H1 (cell line): ENCODE measurements around the gene MGAT4D. TPM values are rescaled to one million over a fixed set of nuclear protein-coding genes. Genes with fewer than 3 reads are reported as not detected.

Source experiments
- CTCF ChIA-PET: fragments of 300-600 bp; sonication (Branson Sonifier 250); formaldehyde crosslinking; loops from one replicate; lab custom pipeline; 2021; ENCODE audit not compliant: partially characterized antibody; lab: Charles Lee
- POLR2A ChIA-PET: fragments of 300-600 bp; sonication (Branson Sonifier 250); formaldehyde crosslinking; loops from one replicate; lab custom pipeline; 2021; ENCODE audit warnings: inconsistent platforms; ENCODE audit not compliant: partially characterized antibody; lab: Charles Lee
- DNase-seq, 2 experiments: peaks; one replicate each; pipeline versions ENCODE4 v3.0.0 to v3.0.0-alpha.2; 2010 to 2022; ENCODE audit warnings: low spot score in 2 of 2, low read depth in 1 of 2, mixed read lengths in 1 of 2
- FAIRE-seq: peaks from 2 replicates; lab custom pipeline; 2011; peaks lifted over from hg19 to GRCh38; lab: Jason Lieb, UNC
- H2AFZ ChIP-seq: 2 replicates; pipeline ENCODE4 v1.8.1; 2012; ENCODE audit warnings: low read length, inconsistent platforms
- H2AK5ac ChIP-seq: 2 replicates; pipeline ENCODE4 v1.6.1; 2013; ENCODE audit warnings: low read depth, low read length
- H2BK120ac ChIP-seq: replicated peaks from 2 replicates; pipeline ENCODE3; 2013; ENCODE audit warnings: low read depth, low read length, inconsistent platforms
- H2BK12ac ChIP-seq: 2 replicates; pipeline ENCODE4 v1.6.1; 2013; ENCODE audit warnings: low read depth, low read length
- H2BK15ac ChIP-seq: 2 replicates; pipeline ENCODE4 v1.6.1; 2013; ENCODE audit warnings: low read length
- H2BK20ac ChIP-seq: 2 replicates; pipeline ENCODE4 v1.6.1; 2013; ENCODE audit warnings: low read length
- H2BK5ac ChIP-seq: 2 replicates; pipeline ENCODE4 v1.6.1; 2013; ENCODE audit warnings: low read depth, low read length
- H3K14ac ChIP-seq: 2 replicates; pipeline ENCODE4 v1.6.1; 2013; ENCODE audit warnings: inconsistent platforms; ENCODE audit not compliant: insufficient read length
- H3K18ac ChIP-seq: 2 replicates; pipeline ENCODE4 v1.6.1; 2013; ENCODE audit warnings: low read length; ENCODE audit errors: extremely low read depth
- H3K23ac ChIP-seq: 2 replicates; pipeline ENCODE4 v1.6.1; 2013; ENCODE audit warnings: inconsistent platforms; ENCODE audit not compliant: insufficient read length
- H3K23me2 ChIP-seq: 2 replicates; pipeline ENCODE4 v1.6.1; 2013; ENCODE audit warnings: low read depth, low read length
- H3K27ac ChIP-seq: 2 replicates; pipeline ENCODE4 v1.6.1; 2011; ENCODE audit warnings: low read depth, low read length, inconsistent platforms
- H3K27me3 ChIP-seq, 4 experiments: replicated peaks in 1 of 4; 1 replicate in 1 of 4; 2 replicates in 3 of 4; pipeline versions ENCODE4 v1.6.1 to v1.8.1; 2011 to 2013; ENCODE audit warnings: low read length in 3 of 4, mild to moderate bottlenecking in 3 of 4, inconsistent platforms in 2 of 4, mixed read lengths in 2 of 4, moderate library complexity in 1 of 4; ENCODE audit not compliant: control insufficient read depth in 3 of 4, insufficient read depth in 3 of 4; ENCODE audit errors: extremely low read depth in 1 of 4
- H3K36me3 ChIP-seq, 4 experiments: 2 replicates each; pipeline versions ENCODE4 v1.6.1 to v1.8.1; 2011 to 2013; ENCODE audit warnings: mild to moderate bottlenecking in 4 of 4, low read length in 3 of 4, moderate library complexity in 2 of 4, control low read depth in 1 of 4, inconsistent platforms in 1 of 4; ENCODE audit not compliant: insufficient read depth in 4 of 4, control insufficient read depth in 2 of 4
- H3K4ac ChIP-seq: replicated peaks from 2 replicates; pipeline ENCODE3; 2013; ENCODE audit warnings: low read length, low read depth, mixed read lengths, inconsistent platforms; ENCODE audit not compliant: insufficient read length
- H3K4me1 ChIP-seq, 4 experiments: replicated peaks in 1 of 4; 1 replicate in 1 of 4; 2 replicates in 3 of 4; pipeline versions ENCODE4 v1.6.1 to v1.8.1; 2011 to 2013; ENCODE audit warnings: low read length in 3 of 4, inconsistent platforms in 2 of 4, mixed read lengths in 1 of 4; ENCODE audit not compliant: insufficient read depth in 4 of 4, control insufficient read depth in 3 of 4
- H3K4me2 ChIP-seq, 2 experiments: 2 replicates each; pipeline versions ENCODE4 v1.6.1 to v1.8.1; 2011 to 2013; ENCODE audit warnings: low read depth in 2 of 2, low read length in 2 of 2, control low read depth in 1 of 2, inconsistent platforms in 1 of 2, mild to moderate bottlenecking in 1 of 2; ENCODE audit not compliant: insufficient read depth in 1 of 2
- H3K4me3 ChIP-seq, 4 experiments: fragments of 200-600, 300-600 bp in 1 of 4; sonication (generic), shearing (Covaris generic), sonication (Bioruptor Twin) in 1 of 4; 2 replicates each; pipeline versions ENCODE4 v1.5.1 to v1.8.1; 2011 to 2016; ENCODE audit warnings: low read length in 4 of 4, low read depth in 3 of 4, control low read depth in 2 of 4, inconsistent platforms in 2 of 4, mild to moderate bottlenecking in 2 of 4, mixed read lengths in 1 of 4, moderate library complexity in 1 of 4; ENCODE audit not compliant: insufficient read depth in 2 of 4; ENCODE audit errors: extremely low read depth in 1 of 4
- H3K56ac ChIP-seq: replicated peaks from 2 replicates; pipeline ENCODE3; 2013; ENCODE audit warnings: low read depth, mild to moderate bottlenecking, mixed read lengths, low read length, inconsistent platforms; ENCODE audit not compliant: insufficient read length
- H3K79me1 ChIP-seq: 2 replicates; pipeline ENCODE4 v1.6.1; 2013; ENCODE audit warnings: low read depth, low read length, control low read depth
- H3K79me2 ChIP-seq, 2 experiments: 2 replicates each; pipeline versions ENCODE4 v1.6.1 to v1.8.1; 2012 to 2013; ENCODE audit warnings: low read length in 2 of 2, mild to moderate bottlenecking in 2 of 2, inconsistent platforms in 1 of 2; ENCODE audit not compliant: insufficient read depth in 2 of 2, control insufficient read depth in 1 of 2
- H3K9ac ChIP-seq, 4 experiments: replicated peaks in 1 of 4; 1 replicate in 1 of 4; 2 replicates in 3 of 4; pipeline versions ENCODE4 v1.6.1 to v1.8.1; 2011 to 2013; ENCODE audit warnings: low read depth in 3 of 4, low read length in 3 of 4, control low read depth in 2 of 4, mild to moderate bottlenecking in 2 of 4, moderate library complexity in 2 of 4, inconsistent platforms in 1 of 4; ENCODE audit errors: extremely low read depth in 1 of 4
- H3K9me3 ChIP-seq, 2 experiments: 2 replicates each; pipeline versions ENCODE4 v1.6.1 to v1.8.1; 2012 to 2013; ENCODE audit warnings: mild to moderate bottlenecking in 2 of 2, moderate library complexity in 2 of 2, control low read depth in 1 of 2, inconsistent platforms in 1 of 2, low read depth in 1 of 2, low read length in 1 of 2, mixed read lengths in 1 of 2; ENCODE audit not compliant: insufficient read depth in 2 of 2
- H4K20me1 ChIP-seq, 2 experiments: replicated peaks in 1 of 2; 2 replicates each; pipeline versions ENCODE3 to v1.8.1; 2011 to 2013; ENCODE audit warnings: inconsistent platforms in 2 of 2, low read length in 2 of 2, mild to moderate bottlenecking in 1 of 2; ENCODE audit not compliant: insufficient read depth in 2 of 2, control insufficient read depth in 1 of 2
- H4K5ac ChIP-seq: 2 replicates; pipeline ENCODE4 v1.6.1; 2013; ENCODE audit warnings: low read length, low read depth, mixed read lengths, inconsistent platforms; ENCODE audit not compliant: insufficient read length
- H4K8ac ChIP-seq: 2 replicates; pipeline ENCODE4 v1.8.0; 2013; ENCODE audit warnings: mild to moderate bottlenecking, moderate library complexity, low read length, inconsistent platforms; ENCODE audit not compliant: insufficient read depth; ENCODE audit errors: extremely low read depth
- H4K91ac ChIP-seq: replicated peaks from 2 replicates; pipeline ENCODE3; 2013; ENCODE audit warnings: low read length, mixed read lengths, inconsistent platforms; ENCODE audit not compliant: insufficient read length
- CHD1 ChIP-seq: IDR thresholded peaks from 2 replicates; pipeline ENCODE4 v1.6.1; 2012; ENCODE audit warnings: low read depth, low read length, improper control_type of control experiment
- NANOG ChIP-seq: IDR thresholded peaks from 2 replicates; pipeline ENCODE4 v1.6.1; 2011; ENCODE audit warnings: low read length, low read depth, mild to moderate bottlenecking, inconsistent platforms; ENCODE audit not compliant: insufficient read depth, poor library complexity, severe bottlenecking
- YY1 ChIP-seq: IDR thresholded peaks from 2 replicates; pipeline ENCODE4 v1.6.1; 2011; ENCODE audit warnings: low read depth, mild to moderate bottlenecking, low read length
- WGBS, 2 experiments: shearing (Covaris generic) in 1 of 2; methylation state at CpG; one replicate each; pipeline versions ENCODE4 v1.1.6 to v1.1.7; 2013 to 2015; ENCODE audit warnings: low lambda C conversion rate in 2 of 2, mixed read lengths in 2 of 2, inconsistent platforms in 1 of 2, low coverage in 1 of 2, missing lambda C conversion rate in 1 of 2; ENCODE audit not compliant: insufficient replicate concordance in 2 of 2, insufficient coverage in 1 of 2, insufficient read length in 1 of 2; ENCODE audit errors: extremely low coverage in 1 of 2, missing lambda C conversion rate in 1 of 2; 5-methylcytosine and 5-hydroxymethylcytosine counted together
- polyA plus RNA-seq, 7 experiments: library from polyadenylated mRNA; depleted of rRNA in 3 of 7; stranded (reverse) in 5 of 7; unstranded in 2 of 7; fragments of >200 nt in 5 of 7; fragments of 200-250 nt in 2 of 7; gene quantifications; 1 replicate in 5 of 7; 2 replicates in 1 of 7; 4 replicates in 1 of 7; pipeline versions ENCODE4 v1.2.1 to v1.2.3, GENCODE V29; 2011 to 2013; ENCODE audit warnings: missing spikeins in 2 of 7, mixed read lengths in 2 of 7
- total RNA-seq: library from RNA; stranded (reverse); fragmentation: NEBNext Ultra II Directional; extraction: Animal tissue kit (Norgen Biotek cat#: 25700); gene quantifications from 2 replicates; pipeline ENCODE4 v1.2.1, GENCODE V29; 2021

MGAT4D gene
- total and polyA plus RNA-seq, 2 of the 8 experiments (the other 6 are each of a cell fraction or from before 2014, with no cell fraction given): not detected

- WGBS, 2 experiments: 94% methylated on average over 1 of the region's 1 CpG; no CpG with 5 or more reads in 1 of the 2 experiments
- POLR2A ChIA-PET: no interaction called here
- no peak overlapping the region for H3K27ac ChIP-seq
Observed at GRCh38 chr4:140408974-140409373, 89.1 kb downstream of the MGAT4D start.

More at GRCh38 chr4:140408974-140409373, 89.1 kb downstream of the MGAT4D start:
- Histone ChIP-seq H2AK5ac (no peak overlapping the region), H2BK120ac (no peak overlapping the region), H3K4me1 (no peaks in the 10 kb centered on the region), H3K23me2 (no peaks in the 10 kb centered on the region), H3K4me3 (no peak overlapping the region), H4K5ac (no peak overlapping the region), H3K27me3 (no peaks in the 10 kb centered on the region)
- TF ChIP-seq CHD1: no peak
- TF ChIP-seq YY1: no peak
- no peak for TF ChIP-seq NANOG
- TF ChIP-seq, all 59 proteins: peak for 0
- H3K4ac ChIP-seq: no peak overlapping the region
- FAIRE-seq (no peak), DNase-seq (no peak)
- no peak overlapping the region for H3K18ac ChIP-seq
- H4K8ac ChIP-seq: no peak overlapping the region
- H3K9ac ChIP-seq: no peak overlapping the region
- no peak overlapping the region for H3K56ac ChIP-seq
- no peaks in the 10 kb centered on the region; a peak in 1 of 4 replicates for H3K9me3 ChIP-seq
- H3K79me1 ChIP-seq: no peaks in the 10 kb centered on the region
- no peak overlapping the region for H3K23ac ChIP-seq
- no peak overlapping the region for H2BK15ac ChIP-seq
- H4K91ac ChIP-seq: no peak overlapping the region
- CTCF ChIA-PET: no interaction called here
- H3K4me2 ChIP-seq: no peak overlapping the region
- H2AFZ ChIP-seq: no peak overlapping the region
- no peak overlapping the region for H2BK20ac ChIP-seq
- no peak overlapping the region for H3K14ac ChIP-seq
- no peaks in the 10 kb centered on the region; a peak in 1 of 8 replicates for H3K36me3 ChIP-seq
- H3K79me2 ChIP-seq: no peaks in the 10 kb centered on the region
- no peak overlapping the region for H2BK12ac ChIP-seq
- no peaks in the 10 kb centered on the region for H4K20me1 ChIP-seq
- no peak overlapping the region for H2BK5ac ChIP-seq
